ENCODE results near the gene ZNF688. TPM values are rescaled to one million over a fixed set of nuclear protein-coding genes. Genes with fewer than 3 reads are reported as not detected.
A peak's percentile ranks its signal among the peaks of the same experiment; 100 is the strongest.

Gene ZNF688
- total and polyA plus RNA-seq, 2 of the 8 experiments (the other 6 are each of a cell fraction or from before 2014, with no cell fraction given), result 2.7 to 3.5 TPM

- TF ChIP-seq SP1 (IDR thresholded peaks at IDR 0.05; ENCODE audit: low read depth, low read length) (peak; percentile 100), YY1 (IDR thresholded peaks at IDR 0.05; ENCODE audit: low read depth, low read length) (peak; percentile 100), PHF8 (conservative IDR thresholded peaks at IDR 0.05; ENCODE audit: low read depth, low read length) (peak; percentile 95), TAF7 (optimal IDR thresholded peaks at IDR 0.05; ENCODE audit: borderline replicate concordance, low read depth, low read length) (peak; percentile 72), CBX8 (IDR thresholded peaks at IDR 0.05; ENCODE audit: borderline replicate concordance, low read depth, low read length) (no peak), TCF12 (IDR thresholded peaks at IDR 0.05; ENCODE audit: low read depth, low read length) (no peak), BCL11A (IDR thresholded peaks at IDR 0.05; ENCODE audit: low read depth in 2 of 2, low read length in 2 of 2) (no peak), E2F6 (IDR thresholded peaks at IDR 0.05) (0 out of 2 replicates have a peak, but pooled peaks have one; percentile 13), NRF1 (IDR thresholded peaks at IDR 0.05; ENCODE audit: low read depth, low read length) (peak; percentile 13; the same call in 1 of the 2 replicates)
Observed at GRCh38 chr16:30609926-30610839, 38.7 kb upstream of the ZNF688 start, which contains the start of gene ZNF689 (continued).

Measured in H1 (cell line).